ENCODE data around the gene DPY30.

The DPY30 gene

GRCh38 chr2:31979018-31979417 lies 60.6 kb downstream of the DPY30 start:
- in situ Hi-C loops (cut with HindIII; ENCODE audit: low sequenced_read_pairs) = no loop called here
- no peak overlapping the region for H3K4me3 ChIP-seq (ENCODE audit: low read depth, low read length)
- no peak for DNase-seq (ENCODE audit: low read depth)
- no peak for TF ChIP-seq CTCF (IDR thresholded peaks at IDR 0.05; ENCODE audit: low read depth, low read length, missing control alignments)

GRCh38 chr2:31978436-31978835 lies 61.2 kb downstream of the DPY30 start:
- no peak overlapping the region for H3K4me3 ChIP-seq (ENCODE audit: low read depth, low read length)

More at GRCh38 chr2:31978436-31978835, 61.2 kb downstream of the DPY30 start:
- no peak for DNase-seq (ENCODE audit: low read depth)
- no peak for TF ChIP-seq CTCF (IDR thresholded peaks at IDR 0.05; ENCODE audit: low read depth, low read length, missing control alignments)
- in situ Hi-C loops (cut with HindIII; ENCODE audit: low sequenced_read_pairs) = no loop called here

Data from astrocyte of the cerebellum (primary cell).